Stimulated activated CD4-positive, alpha-beta T cell treated with anti-CD3 and anti-CD28 coated beads, Interleukin-1b, Interleukin-23, amount 100 ng/mL, for 48 hours (primary cell): ENCODE measurements around the gene ALAS1.

Experiments
- DNase-seq: peaks from one replicate; pipeline ENCODE4 v3.0.0-alpha.2; 2020

ALAS1 gene

GRCh38 chr3:52256159-52256558, 58.2 kb downstream of the ALAS1 start:
- no peak for DNase-seq

- no peak for DNase-seq
Observed at GRCh38 chr3:52256622-52257021, 58.7 kb downstream of the ALAS1 start.

DNA sequence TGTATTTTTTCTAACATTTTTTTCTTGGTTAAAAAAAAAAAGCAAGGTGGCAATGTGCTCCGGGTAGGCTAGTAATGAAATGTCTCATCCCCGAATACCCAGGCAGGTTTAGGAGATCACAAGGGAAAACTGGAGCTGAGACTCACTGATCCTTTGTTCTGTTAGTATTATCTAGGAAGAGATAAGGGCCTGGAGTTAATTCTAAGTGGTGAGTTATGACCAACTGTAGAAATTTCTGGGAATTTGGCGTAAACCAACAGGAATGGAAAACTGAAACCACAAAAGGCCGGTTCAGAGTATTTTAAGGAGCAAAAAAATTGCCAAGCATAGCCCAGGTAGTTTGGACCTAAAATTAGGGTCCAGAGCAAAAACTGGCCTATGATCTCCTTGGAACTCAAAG, 60.0 kb downstream of the ALAS1 start:
- no peak for DNase-seq

DNA sequence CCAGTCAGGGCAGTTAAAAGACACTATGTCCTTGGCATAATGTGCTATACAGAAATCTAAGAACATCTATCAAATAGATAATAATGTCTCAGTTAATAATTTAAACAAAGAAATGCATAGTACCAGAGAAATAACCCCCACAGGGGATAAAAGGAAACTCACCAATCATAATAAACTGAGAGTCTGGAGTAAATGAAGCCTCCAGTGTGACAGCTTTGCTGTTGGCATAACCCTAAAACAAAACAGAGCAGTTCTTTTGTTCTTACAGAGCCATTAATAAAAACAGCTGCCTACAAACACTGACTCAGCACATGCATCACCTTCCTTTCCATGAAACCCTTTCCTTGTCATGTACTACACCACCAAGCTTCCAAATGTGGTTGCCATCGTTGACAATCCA, 61.1 kb downstream of the ALAS1 start:
- no peak for DNase-seq

DNA sequence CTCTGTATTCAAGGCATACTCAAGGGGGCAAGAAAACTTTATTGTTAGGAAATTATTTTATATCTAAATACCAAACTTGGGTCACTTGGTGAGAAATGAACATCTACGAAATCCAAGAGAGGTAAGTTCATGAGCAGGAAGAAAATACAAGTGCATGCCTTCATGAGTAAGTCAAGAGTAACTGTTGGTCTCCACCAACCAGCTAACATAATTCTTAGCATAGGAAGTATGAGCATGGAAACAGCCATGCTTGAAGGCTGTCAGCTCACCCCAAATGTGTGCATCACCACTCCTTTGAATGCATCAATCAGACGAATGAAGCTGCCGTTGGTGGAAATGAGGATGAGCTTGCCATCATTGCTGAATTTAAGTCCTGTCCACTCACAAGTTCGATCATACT, 61.5 kb downstream of the ALAS1 start:
- DNase-seq, result no peak

DNA sequence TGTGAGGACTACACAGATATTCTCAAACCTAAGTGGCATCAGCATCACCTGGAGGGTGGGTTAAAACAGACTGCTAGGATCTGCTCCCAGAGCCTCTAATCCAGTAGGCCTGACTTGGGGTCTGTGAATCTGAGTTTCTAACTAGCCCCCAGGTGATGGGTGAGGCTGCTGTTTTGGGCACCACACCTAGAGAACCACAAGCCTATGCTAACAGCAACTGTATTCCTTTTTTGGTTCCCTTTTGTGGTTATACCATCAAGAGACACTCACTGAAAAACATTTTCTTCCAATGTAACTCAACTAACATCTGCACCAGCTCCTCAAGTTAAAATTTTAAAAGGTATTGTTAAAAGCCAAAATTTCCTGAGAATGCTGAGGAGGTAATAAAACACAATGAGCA, 64.5 kb downstream of the ALAS1 start:
- no peak for DNase-seq
